ENCODE results near the gene SHROOM3.

The SHROOM3 gene

DNA sequence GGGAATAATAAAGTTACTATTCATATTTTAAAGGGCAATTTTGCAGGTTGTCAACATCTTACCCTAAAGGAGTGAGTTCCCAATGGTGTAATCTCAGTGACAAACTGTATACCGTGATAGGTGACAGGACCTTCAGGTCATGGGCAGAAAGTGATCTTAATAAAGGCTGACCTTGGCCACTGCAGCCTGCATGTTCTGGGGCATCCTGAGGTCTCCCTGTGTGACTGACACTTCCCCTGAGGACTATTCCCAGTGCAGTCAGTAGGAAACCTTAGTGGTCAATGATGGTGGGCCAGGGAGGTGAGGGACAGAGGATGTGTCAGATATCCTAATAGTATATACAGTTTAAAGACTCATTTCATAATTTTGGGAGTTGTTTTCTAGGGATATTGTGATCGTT is 137.2 kb downstream of the SHROOM3 start:
- ChIA-PET POLR2A (no interaction called here), CTCF (interaction anchor here (1.0 kb wide), 1 partner anchor 14 kb away, joined by 4 read pairs; no protein-coding TSS in a partner anchor)
- no peak for TF ChIP-seq FOXA1 (IDR thresholded peaks at IDR 0.05)
- no peak for TF ChIP-seq SUZ12 (IDR thresholded peaks at IDR 0.05)
- no peak for TF ChIP-seq CTBP1 (IDR thresholded peaks at IDR 0.05; ENCODE audit: borderline replicate concordance)
- DNase-seq (ENCODE audit: extremely low spot score), result no peak

DNA sequence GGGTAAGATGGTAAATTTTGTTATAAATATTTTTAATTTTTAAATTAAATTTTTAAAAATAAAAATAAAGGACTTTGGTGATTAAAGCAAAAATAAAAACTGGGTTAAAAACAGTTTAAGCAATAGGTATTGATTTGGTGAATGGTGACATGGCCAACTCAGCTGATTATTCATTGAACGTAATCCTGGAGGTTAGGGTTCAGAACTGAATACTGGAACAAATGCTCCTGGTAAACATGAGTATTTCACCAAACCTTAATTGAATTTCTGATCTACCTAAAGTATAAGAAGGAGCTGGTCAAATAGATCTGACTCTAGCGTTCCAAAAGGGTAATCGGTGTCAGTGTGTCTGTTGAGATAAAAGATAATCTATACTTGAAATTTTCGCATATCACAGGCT is 141.8 kb downstream of the SHROOM3 start:
- POLR2A ChIA-PET, result no interaction called here
- no peak for DNase-seq (ENCODE audit: extremely low spot score)
- CTCF ChIA-PET, result no interaction called here
- TF ChIP-seq SP1 (IDR thresholded peaks at IDR 0.05) (no peak), CTBP1 (IDR thresholded peaks at IDR 0.05; ENCODE audit: borderline replicate concordance) (no peak), BHLHE40 (IDR thresholded peaks at IDR 0.05; ENCODE audit: borderline replicate concordance) (no peak), FOXK2 (IDR thresholded peaks at IDR 0.05) (no peak), L3MBTL2 (conservative IDR thresholded peaks at IDR 0.05) (no peak), FOXM1 (IDR thresholded peaks at IDR 0.05; ENCODE audit: borderline replicate concordance) (no peak), SUZ12 (IDR thresholded peaks at IDR 0.05) (no peak), ELF4 (IDR thresholded peaks at IDR 0.05) (no peak), LEF1 (IDR thresholded peaks at IDR 0.05; ENCODE audit: borderline replicate concordance) (no peak), ZNF384 (IDR thresholded peaks at IDR 0.05) (no peak), HDGF (IDR thresholded peaks at IDR 0.05; ENCODE audit: borderline replicate concordance) (no peak)
- TF ChIP-seq, protein P1, sequence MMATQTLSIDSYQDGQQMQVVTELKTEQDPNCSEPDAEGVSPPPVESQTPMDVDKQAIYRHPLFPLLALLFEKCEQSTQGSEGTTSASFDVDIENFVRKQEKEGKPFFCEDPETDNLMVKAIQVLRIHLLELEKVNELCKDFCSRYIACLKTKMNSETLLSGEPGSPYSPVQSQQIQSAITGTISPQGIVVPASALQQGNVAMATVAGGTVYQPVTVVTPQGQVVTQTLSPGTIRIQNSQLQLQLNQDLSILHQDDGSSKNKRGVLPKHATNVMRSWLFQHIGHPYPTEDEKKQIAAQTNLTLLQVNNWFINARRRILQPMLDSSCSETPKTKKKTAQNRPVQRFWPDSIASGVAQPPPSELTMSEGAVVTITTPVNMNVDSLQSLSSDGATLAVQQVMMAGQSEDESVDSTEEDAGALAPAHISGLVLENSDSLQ (IDR thresholded peaks at IDR 0.05), result no peak

DNA sequence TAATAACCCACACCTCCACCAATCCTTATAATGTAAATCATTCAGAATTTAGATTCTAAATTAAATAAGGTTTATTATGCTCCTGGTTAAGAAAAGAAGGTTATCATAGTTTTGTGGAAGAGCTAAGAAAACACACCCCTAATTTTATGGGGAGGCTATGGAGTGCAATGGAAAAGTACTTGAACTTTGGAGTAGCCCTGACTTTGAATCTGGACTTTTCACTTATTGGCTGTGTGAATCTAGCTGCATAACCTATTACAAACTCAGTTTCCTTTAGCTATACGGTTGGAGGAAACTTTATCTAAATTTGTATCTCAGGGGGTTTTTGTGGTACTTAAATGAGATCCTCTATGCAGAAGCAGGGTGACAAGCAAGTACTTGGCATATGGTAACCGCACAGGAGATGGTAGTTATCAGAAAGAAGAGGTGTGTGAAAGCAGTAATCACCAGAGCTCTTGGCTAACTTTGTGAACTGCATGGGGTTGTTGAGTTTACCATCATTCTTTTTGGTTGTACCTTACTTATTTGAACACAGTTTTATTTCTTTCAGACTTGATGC is 143.1 kb downstream of the SHROOM3 start:
- TF ChIP-seq CTBP1 (IDR thresholded peaks at IDR 0.05; ENCODE audit: borderline replicate concordance) (no peak), LEF1 (IDR thresholded peaks at IDR 0.05; ENCODE audit: borderline replicate concordance) (no peak), BHLHE40 (IDR thresholded peaks at IDR 0.05; ENCODE audit: borderline replicate concordance) (no peak), SUZ12 (IDR thresholded peaks at IDR 0.05) (no peak), L3MBTL2 (conservative IDR thresholded peaks at IDR 0.05) (no peak), FOXA1 (IDR thresholded peaks at IDR 0.05) (no peak), FOXM1 (IDR thresholded peaks at IDR 0.05; ENCODE audit: borderline replicate concordance) (no peak), ZNF384 (IDR thresholded peaks at IDR 0.05) (no peak)
- no peak for DNase-seq (ENCODE audit: extremely low spot score)
- ChIA-PET POLR2A (interaction anchor here (0.8 kb wide), 1 partner anchor 29 kb away, joined by 4 read pairs; no protein-coding TSS in a partner anchor), CTCF (interaction anchor here (0.6 kb wide), 1 partner anchor 313 kb away, joined by 4 read pairs; no protein-coding TSS in a partner anchor)

DNA sequence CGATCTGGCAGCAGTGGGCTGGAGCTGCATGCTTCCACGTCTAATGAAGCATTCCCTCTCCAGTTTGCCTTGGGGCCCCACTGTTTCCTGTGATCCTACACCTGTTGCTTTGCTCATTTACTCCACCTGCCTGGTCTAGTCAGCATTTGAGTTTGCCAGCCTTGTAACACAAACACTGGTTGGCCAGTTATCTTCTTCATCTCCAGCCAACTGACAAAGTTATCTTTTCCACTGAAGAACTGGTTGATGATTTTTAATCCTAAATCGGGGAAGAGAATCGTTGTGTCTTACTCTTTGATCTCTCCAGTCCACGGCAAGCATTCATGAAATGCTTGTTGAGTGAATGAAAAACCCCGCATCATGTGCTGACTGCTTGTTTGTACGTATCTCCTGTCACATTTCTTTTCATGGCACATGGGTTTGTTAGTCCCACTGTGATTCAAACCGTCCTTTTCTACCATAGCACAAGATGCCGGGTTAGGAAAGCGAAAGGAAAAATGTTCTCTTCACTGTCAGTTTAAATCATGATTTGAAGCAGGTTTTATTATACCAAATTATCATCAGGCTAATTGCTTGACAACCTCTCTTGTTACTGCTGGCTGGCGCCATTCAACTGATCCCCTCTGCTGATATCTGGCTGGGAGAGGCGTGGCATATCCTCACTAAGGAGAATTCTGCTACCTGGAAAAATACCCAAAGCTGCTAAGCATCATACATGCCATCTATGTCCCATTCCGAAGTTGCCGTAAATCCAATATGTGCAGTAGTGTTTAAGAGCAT is 144.8 kb downstream of the SHROOM3 start:
- ChIA-PET CTCF (no interaction called here), POLR2A (no interaction called here)
- DNase-seq (ENCODE audit: extremely low spot score), result no peak
- no peak for TF ChIP-seq FOXA1 (IDR thresholded peaks at IDR 0.05)
- TF ChIP-seq, protein P1 (IDR thresholded peaks at IDR 0.05), result peak; percentile 61; the same call in 1 of the 2 replicates

DNA sequence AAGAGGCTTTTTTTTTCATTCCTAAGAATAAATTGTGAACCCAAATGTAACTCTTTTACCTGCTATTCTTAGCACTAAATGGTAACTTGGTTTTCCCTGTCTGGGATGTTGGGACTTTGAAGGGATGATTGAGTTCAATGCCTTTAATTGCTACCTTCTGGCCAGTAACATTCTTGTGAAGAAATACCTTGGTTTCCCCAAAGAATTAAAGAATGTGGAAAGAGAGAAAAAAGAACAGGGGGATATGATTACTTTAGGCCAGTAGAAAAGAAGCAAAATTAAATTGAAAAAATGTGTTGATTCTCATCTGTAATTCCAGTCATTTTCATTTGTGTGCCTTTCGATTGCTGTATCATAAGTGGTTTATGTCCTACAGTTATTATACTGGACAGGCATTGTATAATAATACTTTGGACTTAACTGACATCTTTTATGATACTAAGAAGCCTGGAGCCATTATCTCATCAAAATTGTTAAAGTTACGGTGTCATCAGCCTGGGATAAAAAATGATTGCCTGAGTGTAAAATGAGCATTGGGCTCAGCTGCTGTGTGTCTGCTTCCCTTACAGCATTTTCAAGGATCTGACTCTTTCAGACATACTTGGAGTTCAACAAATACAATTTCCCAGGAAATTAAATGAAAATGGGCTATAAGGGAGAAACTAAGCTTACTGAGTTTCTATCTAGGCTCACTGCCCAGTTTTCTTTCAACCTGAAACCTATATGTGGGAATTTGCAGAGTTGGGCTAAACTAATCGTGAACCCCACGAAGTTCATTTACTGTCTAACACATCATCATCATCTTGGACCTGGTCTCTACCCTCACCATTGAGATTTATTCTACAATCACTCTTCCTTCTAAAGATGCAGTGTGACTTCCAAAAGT is 146.3 kb downstream of the SHROOM3 start:
- TF ChIP-seq, protein P1 (IDR thresholded peaks at IDR 0.05), result peak; percentile 31; the same call in 1 of the 2 replicates
- TF ChIP-seq FOXA1 (IDR thresholded peaks at IDR 0.05) (no peak), HDGF (IDR thresholded peaks at IDR 0.05; ENCODE audit: borderline replicate concordance) (no peak), ZNF384 (IDR thresholded peaks at IDR 0.05) (no peak), ELF4 (IDR thresholded peaks at IDR 0.05) (no peak)
- CTCF ChIA-PET, result interaction anchor here (0.9 kb wide), 1 partner anchor 107 kb away, joined by 3 read pairs; no protein-coding TSS in a partner anchor
- no peak for DNase-seq (ENCODE audit: extremely low spot score)
- POLR2A ChIA-PET, result no interaction called here

DNA sequence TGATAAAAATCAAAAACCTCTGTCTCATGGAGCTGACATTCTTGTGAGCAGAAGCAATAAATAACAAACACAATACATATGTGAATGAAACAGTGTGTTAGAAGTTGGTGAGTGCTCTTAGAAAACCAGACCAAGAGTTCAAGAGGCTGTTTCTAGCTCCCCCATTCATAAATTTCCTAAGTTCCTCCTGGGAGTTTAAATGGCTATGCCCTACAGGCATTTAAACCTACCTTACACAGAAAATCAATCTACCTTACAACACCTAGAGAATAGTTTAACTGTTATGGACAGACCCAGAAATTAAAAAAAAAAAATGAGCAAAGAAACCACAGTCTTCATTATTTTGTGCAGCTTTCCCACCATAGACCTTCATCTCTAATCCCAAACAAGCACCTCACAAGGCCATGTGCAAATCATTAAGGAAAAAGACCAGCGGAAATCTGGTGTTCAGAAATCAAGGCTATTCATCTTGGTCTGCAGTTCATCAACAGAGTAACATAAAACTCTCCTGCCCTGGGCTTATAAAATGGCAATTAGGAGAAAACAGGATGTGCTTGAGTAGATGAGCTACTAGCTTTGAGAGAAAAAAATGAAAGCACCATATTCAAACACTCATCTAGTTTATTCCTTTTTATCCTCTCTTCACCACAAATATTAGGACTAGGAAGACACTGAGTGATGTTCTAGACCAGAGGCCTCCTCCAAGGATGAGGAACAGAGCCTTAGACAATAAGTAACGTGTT is 147.2 kb downstream of the SHROOM3 start:
- POLR2A ChIA-PET, result no interaction called here
- CTCF ChIA-PET, result interaction anchor here (0.9 kb wide), 1 partner anchor 106 kb away, joined by 3 read pairs; no protein-coding TSS in a partner anchor
- DNase-seq (ENCODE audit: extremely low spot score), result no peak
- TF ChIP-seq NFRKB (IDR thresholded peaks at IDR 0.05), result no peak
- TF ChIP-seq ARNT (IDR thresholded peaks at IDR 0.05), result no peak
- no peak for TF ChIP-seq BHLHE40 (IDR thresholded peaks at IDR 0.05; ENCODE audit: borderline replicate concordance)
- no peak for TF ChIP-seq SP1 (IDR thresholded peaks at IDR 0.05)
- no peak for TF ChIP-seq SUZ12 (IDR thresholded peaks at IDR 0.05)
- TF ChIP-seq L3MBTL2 (conservative IDR thresholded peaks at IDR 0.05), result no peak
- TF ChIP-seq, protein P1 (IDR thresholded peaks at IDR 0.05), result no peak
- TF ChIP-seq FOXM1 (IDR thresholded peaks at IDR 0.05; ENCODE audit: borderline replicate concordance), result no peak
- no peak for TF ChIP-seq FOXA1 (IDR thresholded peaks at IDR 0.05)
- TF ChIP-seq ZNF384 (IDR thresholded peaks at IDR 0.05), result no peak
- no peak for TF ChIP-seq ELF4 (IDR thresholded peaks at IDR 0.05)
- TF ChIP-seq HDGF (IDR thresholded peaks at IDR 0.05; ENCODE audit: borderline replicate concordance), result no peak
